Kidney (tissue), 22 donors: Measurements from ENCODE around the gene EDN1. TPM values are rescaled to one million over a fixed set of nuclear protein-coding genes. Genes with fewer than 3 reads are reported as not detected.

ENCODE experiments used
- DNase-seq, 5 donors: peaks; one replicate each; pipeline ENCODE4 v3.0.0-alpha.2; 2013 to 2020
- FAIRE-seq: peaks from 2 replicates; lab custom pipeline; 2012; peaks lifted over from hg19 to GRCh38; lab: Jason Lieb, UNC
- H3K27ac ChIP-seq, 2 donors: one replicate each; pipeline ENCODE4 v1.7.0; 2013; ENCODE audit warnings: low read depth in 2 of 2, low read length in 2 of 2, inconsistent platforms in 1 of 2
- H3K27me3 ChIP-seq: one replicate; pipeline ENCODE4 v1.7.1; 2013; ENCODE audit warnings: low read length, inconsistent platforms; ENCODE audit not compliant: control insufficient read depth, insufficient read depth
- H3K36me3 ChIP-seq, 3 donors: one replicate each; pipeline versions ENCODE4 v1.7.0 to v1.7.1; 2013; ENCODE audit warnings: low read length in 3 of 3, control low read depth in 1 of 3, inconsistent platforms in 1 of 3; ENCODE audit not compliant: insufficient read depth in 3 of 3, control insufficient read depth in 2 of 3
- H3K4me1 ChIP-seq, 3 donors: one replicate each; pipeline versions ENCODE4 v1.7.0 to v1.7.1; 2013; ENCODE audit warnings: low read length in 3 of 3, inconsistent platforms in 1 of 3, low read depth in 1 of 3; ENCODE audit not compliant: control insufficient read depth in 2 of 3, insufficient read depth in 2 of 3
- H3K4me3 ChIP-seq, 3 donors: one replicate each; pipeline versions ENCODE4 v1.7.0 to v1.8.1; 2013; ENCODE audit warnings: low read length in 3 of 3, control low read depth in 1 of 3, inconsistent platforms in 1 of 3
- H3K9ac ChIP-seq, 3 donors: one replicate each; pipeline versions ENCODE4 v1.7.0 to v1.7.1; 2013; ENCODE audit warnings: low read length in 3 of 3, control low read depth in 1 of 3, inconsistent platforms in 1 of 3
- H3K9me3 ChIP-seq, 3 donors: one replicate each; pipeline versions ENCODE4 v1.7.0 to v1.7.1; 2013; ENCODE audit warnings: low read length in 3 of 3, control low read depth in 1 of 3, inconsistent platforms in 1 of 3; ENCODE audit not compliant: control insufficient read depth in 2 of 3, insufficient read depth in 1 of 3
- CTCF ChIP-seq: IDR thresholded peaks from 3 replicates; pipeline ENCODE4 v1.5.1; 2012; ENCODE audit warnings: mild to moderate bottlenecking, moderate library complexity, borderline replicate concordance; ENCODE audit not compliant: insufficient read depth; ENCODE audit errors: extremely low read depth
- intact Hi-C: fragments of 100-400 bp; cut with DNase I; formaldehyde crosslinking; loops from one replicate; pipeline ENCODE4 v1.11.1; 2022
- long read RNA-seq, 10 donors: library from polyadenylated mRNA in 1 of 10; unstranded in 1 of 10; transcript quantifications; one replicate each; pipeline ENCODE4 v2.0.0 and lab custom pipeline, GENCODE V29; 2021 to 2026
- polyA plus RNA-seq: library from polyadenylated mRNA; stranded (reverse); fragments of 350-450 nt; fragmentation: Illumina TruSeq; extraction: RNeasy Lipid Tissue Mini Kit (QIAGEN cat#74804); gene quantifications from one replicate; pipeline ENCODE4 v1.2.3, GENCODE V29; 2014; ENCODE audit warnings: low read depth, low replicate concordance; ENCODE audit not compliant: insufficient read depth
- total RNA-seq: library from RNA; stranded (reverse); fragmentation: NEBNext Ultra II Directional; extraction: Animal tissue kit (Norgen Biotek cat#: 25700); gene quantifications from one replicate; pipeline ENCODE4 v1.2.1, GENCODE V29; 2021
- donor health status: control.
- donor health status: control.
- donor health status: control.
- donor health status: control.
- donor health status: control.
- donor health status: DM: yes; HTN: yes; CAD: no.
- donor health status: Normal renal cell carcinoma (clear cell type).

EDN1 gene
- 16.6 TPM for total RNA-seq
- polyA plus RNA-seq: 3.4 TPM
- long read RNA-seq, donor 1, partial matches to known transcripts: 0 of 2 reads
- long read RNA-seq, donor 1, other reads (novel, unspliced or antisense): 0 of 2 reads
- long read RNA-seq, donor 2, partial matches to known transcripts: 0 of 3 reads
- long read RNA-seq, donor 2, other reads (novel, unspliced or antisense): 0 of 3 reads
- long read RNA-seq, donor 3, partial matches to known transcripts: 0 of 4 reads
- long read RNA-seq, donor 3, other reads (novel, unspliced or antisense): 0 of 4 reads
- long read RNA-seq, donor 4: 0 reads
- long read RNA-seq, donor 5: 0 reads
- long read RNA-seq, donor 6: 0 reads
- long read RNA-seq, donor 7, partial matches to known transcripts: 1 of 8 reads
- long read RNA-seq, donor 7, other reads (novel, unspliced or antisense): 4 of 8 reads
- long read RNA-seq, donor 8: 0 reads
- long read RNA-seq, donor 9: 0 reads
- long read RNA-seq, donor 10: 0 reads

GRCh38 chr6:12289933-12290820 lies at the start of gene EDN1:
TSS of gene EDN1 (plus strand) at chr6:12290361. CDS start at chr6:12290630, 269 bp downstream.
- H3K27ac ChIP-seq: peak within 1 kb of the TSS; percentile 46 to 70
- TF ChIP-seq CTCF: peak; percentile 61
- H3K36me3 ChIP-seq: no peaks in the 10 kb centered on the region
- FAIRE-seq (no peak), DNase-seq (peak; percentile 77 to 92 (median 89))
- intact Hi-C loops: loop anchor here (10.0 kb wide), 1 partner anchor 315 kb away; no protein-coding TSS in a partner anchor
- no peaks in the 10 kb centered on the region for H3K9me3 ChIP-seq
- H3K4me3 ChIP-seq: peak within 1 kb of the TSS; percentile 59 to 81 (median 72)
- peaks cover 0 to 16% (median 0%) of the 10 kb centered on the region in 3 donors for H3K4me1 ChIP-seq
- peaks cover 7% of the 10 kb centered on the region for H3K27me3 ChIP-seq
- H3K9ac ChIP-seq: peak within 1 kb of the TSS; percentile 1 to 75 (median 72)

DNA sequence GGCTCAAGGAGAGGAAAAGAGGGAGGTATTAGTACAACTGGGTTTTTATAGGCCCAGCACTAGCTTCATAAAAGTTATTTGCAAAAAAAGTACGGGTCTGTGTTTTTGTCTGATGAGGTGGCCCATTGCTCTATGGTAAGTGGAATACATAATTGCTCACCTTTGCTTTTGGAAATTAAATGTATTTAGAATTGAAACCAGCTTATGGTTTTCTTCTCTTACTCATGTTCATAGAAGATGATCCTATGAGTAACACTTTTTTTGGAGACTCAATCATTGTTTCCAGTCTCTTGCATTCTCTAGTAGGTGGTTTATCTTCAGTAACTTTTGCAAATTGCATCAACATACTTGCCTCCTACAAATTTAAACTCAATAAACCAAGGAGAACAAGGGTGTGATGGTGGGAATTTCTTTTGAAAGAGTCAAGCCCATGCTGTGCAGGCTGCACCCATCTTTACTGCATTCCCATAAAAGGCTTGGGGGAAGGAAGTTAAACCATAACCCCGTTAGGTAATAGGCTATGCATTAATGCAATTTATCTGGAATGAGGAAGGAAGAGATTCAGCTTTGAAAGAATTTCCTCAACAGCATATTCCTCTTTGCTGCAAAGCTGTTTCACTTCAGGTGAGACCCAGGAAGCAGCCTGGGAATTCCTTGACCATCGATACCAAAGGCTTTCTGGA lies 48.5 kb upstream of the EDN1 start:
- no peaks in the 10 kb centered on the region for H3K4me1 ChIP-seq
- H3K27me3 ChIP-seq: no peaks in the 10 kb centered on the region
- no peaks in the 10 kb centered on the region for H3K36me3 ChIP-seq
- H3K9ac ChIP-seq: no peak overlapping the region
- H3K9me3 ChIP-seq: no peaks in the 10 kb centered on the region
- DNase-seq (no peak), FAIRE-seq (no peak)
- intact Hi-C loops: no loop called here
- H3K27ac ChIP-seq: no peak overlapping the region
- H3K4me3 ChIP-seq: no peak overlapping the region
- TF ChIP-seq CTCF: no peak

GRCh38 chr6:12243169-12243568 lies 47.0 kb upstream of the EDN1 start:
- Histone ChIP-seq H3K4me3 (no peak overlapping the region), H3K27me3 (no peaks in the 10 kb centered on the region), H3K36me3 (no peaks in the 10 kb centered on the region), H3K27ac (no peak overlapping the region), H3K4me1 (no peaks in the 10 kb centered on the region), H3K9me3 (no peaks in the 10 kb centered on the region), H3K9ac (no peak overlapping the region)
- FAIRE-seq (no peak), DNase-seq (no peak)
- no peak for TF ChIP-seq CTCF
- intact Hi-C loops: no loop called here
